MG63 (cell line): ENCODE results near the gene PNLIP. TPM values are rescaled to one million over a fixed set of nuclear protein-coding genes. Genes with fewer than 3 reads are reported as not detected.

Source experiments
- DNase-seq: peaks from one replicate; pipeline ENCODE4 v3.0.0-alpha.2; 2020
- H3K27me3 ChIP-seq: fragments of 250-450 bp; sonication (Bioruptor Pico); 2 replicates; pipeline ENCODE4 v1.5.1; 2020; ENCODE audit warnings: mild to moderate bottlenecking, moderate library complexity
- H3K36me3 ChIP-seq: fragments of 250-450 bp; sonication (Bioruptor Pico); 2 replicates; pipeline ENCODE4 v1.5.1; 2020; ENCODE audit warnings: mild to moderate bottlenecking, moderate library complexity
- H3K4me3 ChIP-seq: fragments of 250-450 bp; sonication (Bioruptor Pico); 2 replicates; pipeline ENCODE4 v1.5.1; 2020; ENCODE audit warnings: mild to moderate bottlenecking, moderate library complexity
- H3K9me3 ChIP-seq: fragments of 250-450 bp; sonication (Bioruptor Pico); 2 replicates; pipeline ENCODE4 v1.5.1; 2020; ENCODE audit warnings: mild to moderate bottlenecking, moderate library complexity
- total RNA-seq: library from RNA; depleted of rRNA; stranded (reverse); fragments of >200 nt; shearing (Covaris generic); gene quantifications from 2 replicates; pipeline ENCODE4 v1.2.3, GENCODE V29; 2014; ENCODE audit warnings: low replicate concordance; rRNA removed

PNLIP gene
- total RNA-seq, 1 experiment from 2014 or later, result not detected

DNA sequence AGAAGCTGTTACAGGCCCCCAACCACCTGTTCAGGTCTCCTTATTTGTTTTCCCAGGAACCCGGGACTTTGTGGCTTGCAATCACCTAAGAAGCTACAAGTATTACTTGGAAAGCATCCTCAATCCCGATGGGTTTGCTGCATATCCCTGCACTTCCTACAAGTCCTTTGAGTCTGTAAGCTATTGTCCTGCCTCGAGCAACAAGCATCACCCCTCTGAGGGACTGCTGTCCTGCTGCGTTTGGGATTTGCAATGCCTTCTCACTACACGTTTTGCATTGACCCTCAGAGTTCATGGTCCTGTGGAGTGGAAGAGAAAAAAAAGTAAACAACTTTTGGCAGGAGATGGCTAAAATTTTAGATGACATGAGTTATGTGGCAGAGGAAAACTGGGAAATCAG is 54.3 kb downstream of the PNLIP start:
- H3K27me3 ChIP-seq, result peaks cover 13% of the 10 kb centered on the region; the same call in 1 of the 2 replicates
- H3K4me3 ChIP-seq, result no peak overlapping the region
- H3K36me3 ChIP-seq, result no peaks in the 10 kb centered on the region
- no peaks in the 10 kb centered on the region for H3K9me3 ChIP-seq
- DNase-seq, result no peak

DNA sequence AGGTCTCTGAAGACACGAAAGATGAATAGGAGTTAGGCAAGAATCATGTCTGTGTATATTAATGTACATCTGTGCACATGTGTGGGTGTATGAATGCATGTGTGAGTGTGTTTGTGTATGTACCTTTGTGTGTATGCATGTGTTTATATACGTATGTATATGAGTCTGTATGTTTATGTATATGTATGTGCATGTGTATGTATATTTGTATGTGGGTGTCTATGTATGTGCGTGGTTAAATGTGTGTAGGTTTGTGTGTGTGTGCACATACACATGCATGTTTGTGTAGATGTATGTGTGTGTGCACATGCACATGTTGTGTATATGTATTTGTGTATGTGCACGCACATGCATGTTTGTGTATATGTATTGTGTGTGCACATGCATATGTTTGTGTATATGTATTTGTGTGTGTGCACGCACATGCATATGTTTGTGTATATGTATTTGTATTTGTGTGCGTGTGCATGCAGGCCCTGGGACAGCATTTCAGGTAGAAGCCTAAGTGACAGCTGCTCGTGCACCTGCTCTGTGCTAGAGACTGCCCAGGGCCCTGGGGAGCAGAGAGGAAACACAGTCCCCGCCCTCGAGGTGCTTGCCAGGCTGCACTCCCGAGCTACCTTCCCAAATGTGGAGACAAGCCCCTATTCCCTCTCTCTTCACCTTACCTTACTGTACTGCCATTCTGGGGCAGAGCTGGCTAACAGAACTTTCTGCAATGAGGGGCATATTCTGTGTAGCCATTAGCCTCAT is 57.1 kb downstream of the PNLIP start:
- Histone ChIP-seq H3K27me3 (peaks cover 11% of the 10 kb centered on the region; the same call in 1 of the 2 replicates), H3K9me3 (no peaks in the 10 kb centered on the region), H3K36me3 (no peaks in the 10 kb centered on the region), H3K4me3 (no peak overlapping the region)
- DNase-seq, result no peak

DNA sequence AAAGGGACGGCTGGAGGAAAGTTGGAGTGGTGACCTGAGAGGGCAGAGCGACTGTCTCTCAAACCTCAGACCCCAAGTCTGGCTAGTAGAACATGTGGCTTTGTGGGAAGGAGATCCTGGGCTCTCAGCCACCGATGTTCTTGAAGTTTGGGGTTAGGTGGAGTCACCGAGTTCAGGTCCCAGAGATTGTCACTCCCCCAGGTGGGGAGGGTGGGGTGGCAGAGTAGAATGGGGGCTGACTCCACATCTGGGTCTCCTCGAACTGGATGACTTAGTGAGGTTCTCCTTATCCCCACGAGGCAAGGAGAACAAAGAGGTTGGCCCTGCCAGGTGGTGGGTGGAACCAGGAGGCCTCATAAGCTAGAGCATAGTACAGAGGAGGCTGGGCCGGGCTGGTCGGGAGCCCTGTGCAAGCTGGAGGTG is 60.3 kb downstream of the PNLIP start:
- no peak for DNase-seq
- no peak overlapping the region for H3K4me3 ChIP-seq
- H3K27me3 ChIP-seq, result peaks cover 5% of the 10 kb centered on the region; the same call in 1 of the 2 replicates
- H3K36me3 ChIP-seq, result no peaks in the 10 kb centered on the region
- H3K9me3 ChIP-seq, result no peaks in the 10 kb centered on the region

DNA sequence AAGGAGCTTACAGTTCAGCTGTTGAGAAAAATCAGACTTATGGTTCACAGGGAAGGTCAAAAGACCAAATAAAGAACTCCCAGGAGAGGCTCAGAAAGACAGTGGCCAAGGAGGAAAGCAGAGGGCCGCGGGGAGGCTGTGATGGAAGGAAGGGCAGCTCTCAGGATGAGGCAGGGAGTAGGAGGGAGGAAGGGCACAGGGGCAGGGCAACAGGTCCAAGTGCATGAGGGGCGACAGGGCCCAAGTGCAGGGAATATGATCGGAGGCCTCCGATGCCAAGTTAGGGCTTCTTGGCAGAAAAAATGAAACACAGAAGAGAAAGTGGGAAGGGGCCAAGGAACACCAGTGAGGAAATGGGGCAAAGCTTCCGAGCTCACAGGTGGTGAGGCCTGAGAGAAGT is 61.6 kb downstream of the PNLIP start:
- H3K4me3 ChIP-seq, result no peak overlapping the region
- no peaks in the 10 kb centered on the region for H3K27me3 ChIP-seq
- no peak for DNase-seq

GRCh38 chr10:116608686-116609594 is 63.2 kb downstream of the PNLIP start:
- no peak overlapping the region for H3K4me3 ChIP-seq
- H3K36me3 ChIP-seq, result no peaks in the 10 kb centered on the region
- no peak for DNase-seq
- H3K27me3 ChIP-seq, result no peaks in the 10 kb centered on the region
- no peaks in the 10 kb centered on the region for H3K9me3 ChIP-seq

More for the DNA sequence above, 61.6 kb downstream of the PNLIP start:
- H3K36me3 ChIP-seq, result no peaks in the 10 kb centered on the region
- H3K9me3 ChIP-seq, result no peaks in the 10 kb centered on the region

DNA sequence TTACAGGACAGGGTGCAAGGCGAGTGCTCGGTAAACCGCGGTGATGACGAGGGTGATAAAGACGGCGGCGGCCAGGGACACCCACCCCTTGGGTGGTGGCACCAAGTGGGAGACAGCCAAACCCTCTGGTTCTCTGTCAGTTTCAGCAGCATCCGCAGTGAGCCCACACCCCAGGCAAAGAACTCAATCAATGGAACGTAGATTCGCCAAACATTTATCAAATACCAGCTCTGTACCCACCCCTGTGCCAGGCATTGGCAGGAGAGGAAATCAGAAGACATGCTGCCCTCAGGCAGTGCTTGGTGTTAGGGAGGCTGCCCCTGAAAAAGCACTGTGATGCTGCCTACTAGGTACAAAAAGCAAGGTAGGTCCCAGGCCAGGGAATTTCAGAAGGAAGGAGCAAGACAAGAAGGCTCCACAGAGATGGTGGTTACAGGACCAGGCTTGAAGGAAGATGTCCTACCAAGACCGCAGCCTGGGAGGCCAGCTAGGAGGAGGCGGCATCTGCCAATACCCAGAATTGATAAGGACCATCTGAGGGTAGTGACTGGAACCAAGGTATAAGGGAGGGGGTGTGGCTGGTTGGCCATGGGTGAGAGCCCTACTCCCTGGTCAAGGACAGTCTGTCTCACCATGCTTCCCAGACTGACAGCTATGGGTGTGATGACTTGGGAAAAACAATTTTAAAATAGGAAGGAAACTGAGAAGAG is 64.9 kb downstream of the PNLIP start:
- Histone ChIP-seq H3K36me3 (no peaks in the 10 kb centered on the region), H3K9me3 (no peaks in the 10 kb centered on the region), H3K27me3 (no peaks in the 10 kb centered on the region), H3K4me3 (no peak overlapping the region)
- no peak for DNase-seq

- no peaks in the 10 kb centered on the region for H3K27me3 ChIP-seq
- no peak for DNase-seq
- no peak overlapping the region for H3K4me3 ChIP-seq
- H3K9me3 ChIP-seq, result no peaks in the 10 kb centered on the region
- H3K36me3 ChIP-seq, result no peaks in the 10 kb centered on the region
Observed at GRCh38 chr10:116611153-116611545, 65.4 kb downstream of the PNLIP start.

DNA sequence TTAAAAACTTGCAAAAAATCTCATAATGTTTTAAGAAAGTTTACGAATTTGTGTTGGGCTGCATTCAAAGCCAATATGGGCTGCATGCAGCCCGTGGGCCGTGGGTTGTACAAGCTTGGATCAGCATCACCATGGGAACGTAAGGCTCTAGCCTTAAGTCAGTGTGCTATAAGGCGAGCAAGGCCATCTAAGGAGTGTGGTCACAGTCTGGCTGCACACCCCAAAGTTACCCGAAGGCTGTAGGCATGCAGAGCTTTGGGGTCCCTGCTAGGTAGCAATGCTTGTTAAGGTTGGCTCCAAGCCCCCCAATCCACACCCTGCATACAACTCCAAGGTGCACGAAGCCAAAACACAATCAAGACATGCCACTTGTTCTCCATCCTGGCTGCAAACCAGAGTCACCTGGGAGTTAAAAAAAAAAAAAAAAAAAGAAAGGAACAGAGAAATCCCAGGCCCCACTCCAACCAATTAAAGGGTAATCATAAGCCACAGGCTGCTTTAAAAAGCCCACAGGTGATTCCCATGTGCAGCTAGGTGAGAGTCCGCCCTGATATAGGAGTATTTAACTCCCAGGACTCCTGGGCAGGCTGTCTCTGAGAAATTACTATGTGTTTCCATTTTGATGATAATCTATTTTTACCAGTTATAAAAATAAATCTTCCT is 66.5 kb downstream of the PNLIP start:
- Histone ChIP-seq H3K4me3 (no peak overlapping the region), H3K27me3 (no peaks in the 10 kb centered on the region), H3K9me3 (no peaks in the 10 kb centered on the region), H3K36me3 (no peaks in the 10 kb centered on the region)
- no peak for DNase-seq

DNA sequence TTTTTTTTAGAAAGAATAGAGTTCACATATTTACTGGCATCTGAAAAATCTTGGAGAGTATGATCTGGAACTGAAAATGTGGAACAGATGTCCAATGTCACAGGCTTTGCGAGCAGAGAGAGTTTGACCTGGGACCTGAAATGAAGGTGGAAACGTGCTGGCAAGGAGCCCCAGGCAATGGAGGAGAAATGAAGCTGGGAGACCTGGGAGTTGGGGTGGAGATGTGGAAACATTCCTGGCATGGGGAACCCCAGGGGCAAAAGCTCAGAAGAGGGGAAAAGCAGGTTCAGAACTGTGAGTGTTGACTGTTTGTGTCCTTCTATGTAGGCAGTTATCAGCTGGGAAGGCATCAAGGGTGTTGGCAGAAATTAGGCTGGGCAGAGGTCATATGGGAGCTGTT is 67.7 kb downstream of the PNLIP start:
- Histone ChIP-seq H3K36me3 (no peaks in the 10 kb centered on the region), H3K27me3 (no peaks in the 10 kb centered on the region)
- DNase-seq, result no peak

DNA sequence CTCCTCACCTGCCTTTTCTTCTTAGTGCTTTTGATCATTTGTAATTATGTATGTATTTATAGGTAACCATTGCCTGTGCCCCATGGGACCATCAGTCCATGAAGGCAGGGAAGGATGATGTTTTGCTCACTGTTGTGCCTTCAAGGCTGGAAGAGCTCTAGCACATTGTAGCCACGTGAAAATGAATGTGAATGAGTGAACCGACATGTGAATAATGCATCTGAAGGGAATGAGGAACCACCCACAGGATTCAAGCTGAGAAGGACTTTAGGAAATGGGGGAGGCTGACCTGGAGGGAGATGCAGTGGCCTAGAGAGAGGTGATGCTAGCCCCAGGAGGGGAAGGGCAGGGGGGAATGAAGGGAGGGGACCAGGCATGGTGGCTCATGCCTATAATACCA is 69.1 kb downstream of the PNLIP start:
- H3K36me3 ChIP-seq, result no peaks in the 10 kb centered on the region
- no peaks in the 10 kb centered on the region for H3K27me3 ChIP-seq
- no peak overlapping the region for H3K4me3 ChIP-seq
- DNase-seq, result no peak
- no peaks in the 10 kb centered on the region for H3K9me3 ChIP-seq

More for the DNA sequence above, 67.7 kb downstream of the PNLIP start:
- Histone ChIP-seq H3K9me3 (no peaks in the 10 kb centered on the region), H3K4me3 (no peak overlapping the region)

- Histone ChIP-seq H3K4me3 (no peak overlapping the region), H3K9me3 (no peaks in the 10 kb centered on the region), H3K27me3 (no peaks in the 10 kb centered on the region), H3K36me3 (no peaks in the 10 kb centered on the region)
- DNase-seq, result no peak
Observed at GRCh38 chr10:116615199-116615776, 69.6 kb downstream of the PNLIP start.

Other genes with a start within 250 kb of the PNLIP start
- not detected in 2 replicates for gene CCDC172, start 221.5 kb upstream of the PNLIP start, total RNA-seq
- gene PNLIPRP3, start 118.1 kb upstream of the PNLIP start, total RNA-seq, result not detected in 2 replicates
- not detected in 2 replicates for gene PNLIPRP1, start 45.0 kb downstream of the PNLIP start, total RNA-seq
- gene PNLIPRP2, start 75.0 kb downstream of the PNLIP start, total RNA-seq, result not detected in 2 replicates
- gene HSPA12A, start 196.6 kb downstream of the PNLIP start, total RNA-seq, result 2.6 and 2.8 TPM in 2 replicates